SK-N-SH treated with all-trans-retinoic acid at 6 μM for 48 hours (cell line): ENCODE data around the gene PROM2.
"Not testable (repeated sequence)": the region's sequence is repeated elsewhere in the genome, so short reads cannot be mapped to it uniquely, and the experiment has no call there.

Experiments used
- ATAC-seq: fragments of 200-7000 bp; cut with Tn5 transposase; 3 replicates; pipeline ENCODE4 v1.9.1; 2020; ENCODE audit warnings: mild to moderate bottlenecking, moderate library complexity
- ARNTL ChIP-seq: fragments of 450-650 bp; formaldehyde crosslinking; IDR thresholded peaks from 2 replicates; pipeline ENCODE4 v1.5.0; 2020; ENCODE audit warnings: low read depth, mild to moderate bottlenecking, moderate library complexity, borderline replicate concordance
- BACH2 ChIP-seq: fragments of 250-450 bp; sonication (Bioruptor Pico); IDR thresholded peaks from 2 replicates; pipeline ENCODE4 v1.9.0; 2021; ENCODE audit warnings: mild to moderate bottlenecking, borderline replicate concordance
- CSDC2 ChIP-seq: fragments of 250-450 bp; sonication (Bioruptor Pico); IDR thresholded peaks from 2 replicates; pipeline ENCODE4 v1.5.0; 2020; ENCODE audit warnings: mild to moderate bottlenecking, moderate library complexity
- GLIS3 ChIP-seq: fragments of 250-450 bp; sonication (Bioruptor Pico); IDR thresholded peaks from 2 replicates; pipeline ENCODE4 v1.5.0; 2020; ENCODE audit warnings: mild to moderate bottlenecking, moderate library complexity
- ISL1 ChIP-seq: fragments of 250-450 bp; sonication (Bioruptor Pico); IDR thresholded peaks from 2 replicates; pipeline ENCODE4 v2.1.2; 2022; ENCODE audit warnings: mild to moderate bottlenecking, moderate library complexity
- OSR1 ChIP-seq: fragments of 250-450 bp; sonication (Bioruptor Pico); IDR thresholded peaks from 2 replicates; pipeline ENCODE4 v1.8.0; 2022; ENCODE audit warnings: moderate library complexity, mild to moderate bottlenecking, inconsistent platforms
- PPARA ChIP-seq: fragments of 250-450 bp; sonication (Bioruptor Pico); IDR thresholded peaks from 2 replicates; pipeline ENCODE4 v1.5.0; 2020; ENCODE audit warnings: mild to moderate bottlenecking, borderline replicate concordance
- RARB ChIP-seq: fragments of 250-450 bp; sonication (Bioruptor Pico); IDR thresholded peaks from 2 replicates; pipeline ENCODE4 v1.8.0; 2021; ENCODE audit warnings: mild to moderate bottlenecking, moderate library complexity
- TCF4 ChIP-seq: fragments of 250-450 bp; sonication (Bioruptor Pico); IDR thresholded peaks from 2 replicates; pipeline ENCODE4 v1.8.0; 2021; ENCODE audit warnings: mild to moderate bottlenecking, moderate library complexity, borderline replicate concordance
- ZC3H10 ChIP-seq: fragments of 250-450 bp; sonication (Bioruptor Pico); IDR thresholded peaks from 2 replicates; pipeline ENCODE4 v1.5.1; 2021; ENCODE audit warnings: mild to moderate bottlenecking, moderate library complexity
- ZFP30 ChIP-seq: fragments of 450-650 bp; formaldehyde crosslinking; IDR thresholded peaks from 2 replicates; pipeline ENCODE4 v1.5.0; 2022; ENCODE audit warnings: mild to moderate bottlenecking, moderate library complexity
- ZNF70 ChIP-seq: fragments of 450-650 bp; formaldehyde crosslinking; IDR thresholded peaks from 2 replicates; pipeline ENCODE4 v1.5.0; 2020; ENCODE audit warnings: mild to moderate bottlenecking, moderate library complexity
- ZNF8 ChIP-seq: fragments of 450-650 bp; formaldehyde crosslinking; IDR thresholded peaks from 2 replicates; pipeline ENCODE4 v1.5.0; 2020; ENCODE audit warnings: mild to moderate bottlenecking, moderate library complexity
- TF ChIP-seq, protein P1 (sequence below): fragments of 250-450 bp; sonication (Bioruptor Pico); IDR thresholded peaks from 2 replicates; pipeline ENCODE4 v1.5.0; 2020; ENCODE audit warnings: mild to moderate bottlenecking, moderate library complexity
- TF ChIP-seq, protein P2 (sequence below): fragments of 250-450 bp; sonication (Bioruptor Pico); IDR thresholded peaks from 2 replicates; pipeline ENCODE4 v1.8.0; 2021; ENCODE audit warnings: low read depth, mild to moderate bottlenecking, moderate library complexity, borderline replicate concordance
- TF ChIP-seq, protein P3 (sequence below): fragments of 250-450 bp; sonication (Bioruptor Pico); IDR thresholded peaks from 2 replicates; pipeline ENCODE4 v1.8.0; 2020; ENCODE audit warnings: mild to moderate bottlenecking, moderate library complexity, borderline replicate concordance
- TF ChIP-seq, protein P4 (sequence below): fragments of 250-450 bp; sonication (Bioruptor Pico); IDR thresholded peaks from 2 replicates; pipeline ENCODE4 v1.5.1; 2021; ENCODE audit warnings: mild to moderate bottlenecking, moderate library complexity

PROM2 gene

DNA sequence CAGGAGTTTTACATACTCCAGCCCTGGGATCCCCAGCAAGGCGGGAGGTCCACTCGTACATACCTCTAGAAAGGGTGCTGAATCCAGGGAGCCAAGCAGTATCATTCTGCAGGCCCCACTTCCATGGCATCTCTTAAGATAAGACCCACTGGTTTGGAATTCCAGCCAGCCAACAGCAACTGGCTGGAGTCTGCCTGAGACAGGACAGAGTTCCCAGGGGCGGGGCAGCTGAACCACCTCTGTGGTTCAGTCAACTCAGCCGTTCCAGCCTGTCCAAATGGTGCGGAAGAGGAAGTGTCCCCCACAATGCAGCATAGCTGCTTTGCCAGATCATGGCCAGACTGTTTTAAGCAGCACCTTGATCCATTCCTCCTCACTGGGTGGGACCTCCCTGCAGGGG lies 33.7 kb upstream of the PROM2 start:
- TF ChIP-seq ZFP30 (CRISPR knock-in tag) (no peak), ZC3H10 (CRISPR knock-in tag) (no peak), ISL1 (CRISPR knock-in tag) (no peak), ZNF8 (CRISPR knock-in tag) (no peak), PPARA (no peak), RARB (no peak)
- TF ChIP-seq, protein P1, sequence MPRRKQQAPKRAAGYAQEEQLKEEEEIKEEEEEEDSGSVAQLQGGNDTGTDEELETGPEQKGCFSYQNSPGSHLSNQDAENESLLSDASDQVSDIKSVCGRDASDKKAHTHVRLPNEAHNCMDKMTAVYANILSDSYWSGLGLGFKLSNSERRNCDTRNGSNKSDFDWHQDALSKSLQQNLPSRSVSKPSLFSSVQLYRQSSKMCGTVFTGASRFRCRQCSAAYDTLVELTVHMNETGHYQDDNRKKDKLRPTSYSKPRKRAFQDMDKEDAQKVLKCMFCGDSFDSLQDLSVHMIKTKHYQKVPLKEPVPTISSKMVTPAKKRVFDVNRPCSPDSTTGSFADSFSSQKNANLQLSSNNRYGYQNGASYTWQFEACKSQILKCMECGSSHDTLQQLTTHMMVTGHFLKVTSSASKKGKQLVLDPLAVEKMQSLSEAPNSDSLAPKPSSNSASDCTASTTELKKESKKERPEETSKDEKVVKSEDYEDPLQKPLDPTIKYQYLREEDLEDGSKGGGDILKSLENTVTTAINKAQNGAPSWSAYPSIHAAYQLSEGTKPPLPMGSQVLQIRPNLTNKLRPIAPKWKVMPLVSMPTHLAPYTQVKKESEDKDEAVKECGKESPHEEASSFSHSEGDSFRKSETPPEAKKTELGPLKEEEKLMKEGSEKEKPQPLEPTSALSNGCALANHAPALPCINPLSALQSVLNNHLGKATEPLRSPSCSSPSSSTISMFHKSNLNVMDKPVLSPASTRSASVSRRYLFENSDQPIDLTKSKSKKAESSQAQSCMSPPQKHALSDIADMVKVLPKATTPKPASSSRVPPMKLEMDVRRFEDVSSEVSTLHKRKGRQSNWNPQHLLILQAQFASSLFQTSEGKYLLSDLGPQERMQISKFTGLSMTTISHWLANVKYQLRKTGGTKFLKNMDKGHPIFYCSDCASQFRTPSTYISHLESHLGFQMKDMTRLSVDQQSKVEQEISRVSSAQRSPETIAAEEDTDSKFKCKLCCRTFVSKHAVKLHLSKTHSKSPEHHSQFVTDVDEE (CRISPR knock-in tag), result no peak
- TF ChIP-seq, protein P2, sequence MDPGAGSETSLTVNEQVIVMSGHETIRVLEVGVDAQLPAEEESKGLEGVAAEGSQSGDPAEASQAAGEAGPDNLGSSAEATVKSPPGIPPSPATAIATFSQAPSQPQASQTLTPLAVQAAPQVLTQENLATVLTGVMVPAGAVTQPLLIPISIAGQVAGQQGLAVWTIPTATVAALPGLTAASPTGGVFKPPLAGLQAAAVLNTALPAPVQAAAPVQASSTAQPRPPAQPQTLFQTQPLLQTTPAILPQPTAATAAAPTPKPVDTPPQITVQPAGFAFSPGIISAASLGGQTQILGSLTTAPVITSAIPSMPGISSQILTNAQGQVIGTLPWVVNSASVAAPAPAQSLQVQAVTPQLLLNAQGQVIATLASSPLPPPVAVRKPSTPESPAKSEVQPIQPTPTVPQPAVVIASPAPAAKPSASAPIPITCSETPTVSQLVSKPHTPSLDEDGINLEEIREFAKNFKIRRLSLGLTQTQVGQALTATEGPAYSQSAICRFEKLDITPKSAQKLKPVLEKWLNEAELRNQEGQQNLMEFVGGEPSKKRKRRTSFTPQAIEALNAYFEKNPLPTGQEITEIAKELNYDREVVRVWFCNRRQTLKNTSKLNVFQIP (CRISPR knock-in tag), result no peak
- TF ChIP-seq, protein P3, sequence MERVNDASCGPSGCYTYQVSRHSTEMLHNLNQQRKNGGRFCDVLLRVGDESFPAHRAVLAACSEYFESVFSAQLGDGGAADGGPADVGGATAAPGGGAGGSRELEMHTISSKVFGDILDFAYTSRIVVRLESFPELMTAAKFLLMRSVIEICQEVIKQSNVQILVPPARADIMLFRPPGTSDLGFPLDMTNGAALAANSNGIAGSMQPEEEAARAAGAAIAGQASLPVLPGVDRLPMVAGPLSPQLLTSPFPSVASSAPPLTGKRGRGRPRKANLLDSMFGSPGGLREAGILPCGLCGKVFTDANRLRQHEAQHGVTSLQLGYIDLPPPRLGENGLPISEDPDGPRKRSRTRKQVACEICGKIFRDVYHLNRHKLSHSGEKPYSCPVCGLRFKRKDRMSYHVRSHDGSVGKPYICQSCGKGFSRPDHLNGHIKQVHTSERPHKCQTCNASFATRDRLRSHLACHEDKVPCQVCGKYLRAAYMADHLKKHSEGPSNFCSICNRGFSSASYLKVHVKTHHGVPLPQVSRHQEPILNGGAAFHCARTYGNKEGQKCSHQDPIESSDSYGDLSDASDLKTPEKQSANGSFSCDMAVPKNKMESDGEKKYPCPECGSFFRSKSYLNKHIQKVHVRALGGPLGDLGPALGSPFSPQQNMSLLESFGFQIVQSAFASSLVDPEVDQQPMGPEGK, result no peak
- no peak for ATAC-seq

DNA sequence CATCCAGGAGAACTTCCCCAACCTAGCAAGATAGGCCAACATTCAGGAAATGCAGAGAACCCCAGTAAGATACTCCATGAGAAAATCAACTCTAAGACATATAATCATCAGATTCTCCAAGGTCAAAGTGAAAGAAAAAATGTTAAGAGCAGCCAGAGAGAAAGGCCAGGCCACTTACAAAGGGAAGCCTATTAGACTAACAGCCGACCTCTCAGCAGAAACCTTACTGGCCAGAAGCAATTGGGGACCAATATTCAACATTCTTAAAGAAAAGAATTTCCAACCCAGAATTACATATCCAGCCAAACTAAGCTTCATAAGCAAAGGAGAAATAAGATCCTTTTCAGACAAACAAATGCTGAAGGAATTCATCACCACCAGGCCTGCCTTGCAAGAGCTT lies 32.2 kb upstream of the PROM2 start:
- not testable (repeated sequence) for ATAC-seq

DNA sequence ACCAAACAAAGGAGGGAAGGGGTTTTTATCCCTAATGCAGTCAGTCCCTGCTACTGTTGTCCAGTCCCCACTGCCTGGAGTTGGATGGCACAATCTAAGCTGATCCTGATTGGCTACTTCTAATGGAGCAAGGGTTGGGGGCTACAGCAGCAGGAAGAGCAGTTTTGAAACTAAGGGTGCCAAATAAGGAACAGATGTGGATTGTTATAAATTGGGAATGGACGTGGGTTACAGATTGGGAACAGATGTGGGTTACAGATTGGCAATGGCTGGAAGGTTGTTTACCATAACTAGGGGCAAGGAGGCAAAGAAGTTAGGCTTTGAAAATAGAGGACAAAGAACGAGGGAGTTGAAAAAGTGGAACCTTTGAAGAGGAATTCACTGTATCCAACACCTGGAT lies 16.0 kb upstream of the PROM2 start:
- no peak for ATAC-seq
- TF ChIP-seq, protein P4, sequence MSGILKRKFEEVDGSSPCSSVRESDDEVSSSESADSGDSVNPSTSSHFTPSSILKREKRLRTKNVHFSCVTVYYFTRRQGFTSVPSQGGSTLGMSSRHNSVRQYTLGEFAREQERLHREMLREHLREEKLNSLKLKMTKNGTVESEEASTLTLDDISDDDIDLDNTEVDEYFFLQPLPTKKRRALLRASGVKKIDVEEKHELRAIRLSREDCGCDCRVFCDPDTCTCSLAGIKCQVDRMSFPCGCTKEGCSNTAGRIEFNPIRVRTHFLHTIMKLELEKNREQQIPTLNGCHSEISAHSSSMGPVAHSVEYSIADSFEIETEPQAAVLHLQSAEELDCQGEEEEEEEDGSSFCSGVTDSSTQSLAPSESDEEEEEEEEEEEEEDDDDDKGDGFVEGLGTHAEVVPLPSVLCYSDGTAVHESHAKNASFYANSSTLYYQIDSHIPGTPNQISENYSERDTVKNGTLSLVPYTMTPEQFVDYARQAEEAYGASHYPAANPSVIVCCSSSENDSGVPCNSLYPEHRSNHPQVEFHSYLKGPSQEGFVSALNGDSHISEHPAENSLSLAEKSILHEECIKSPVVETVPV (CRISPR knock-in tag), result no peak
- TF ChIP-seq GLIS3 (CRISPR knock-in tag) (no peak), OSR1 (no peak), ISL1 (CRISPR knock-in tag) (no peak), TCF4 (CRISPR knock-in tag) (no peak), BACH2 (CRISPR knock-in tag) (no peak), RARB (no peak), ZNF70 (CRISPR knock-in tag) (no peak)
- TF ChIP-seq, protein P3, result no peak
- TF ChIP-seq, all 23 proteins: peak for 0

DNA sequence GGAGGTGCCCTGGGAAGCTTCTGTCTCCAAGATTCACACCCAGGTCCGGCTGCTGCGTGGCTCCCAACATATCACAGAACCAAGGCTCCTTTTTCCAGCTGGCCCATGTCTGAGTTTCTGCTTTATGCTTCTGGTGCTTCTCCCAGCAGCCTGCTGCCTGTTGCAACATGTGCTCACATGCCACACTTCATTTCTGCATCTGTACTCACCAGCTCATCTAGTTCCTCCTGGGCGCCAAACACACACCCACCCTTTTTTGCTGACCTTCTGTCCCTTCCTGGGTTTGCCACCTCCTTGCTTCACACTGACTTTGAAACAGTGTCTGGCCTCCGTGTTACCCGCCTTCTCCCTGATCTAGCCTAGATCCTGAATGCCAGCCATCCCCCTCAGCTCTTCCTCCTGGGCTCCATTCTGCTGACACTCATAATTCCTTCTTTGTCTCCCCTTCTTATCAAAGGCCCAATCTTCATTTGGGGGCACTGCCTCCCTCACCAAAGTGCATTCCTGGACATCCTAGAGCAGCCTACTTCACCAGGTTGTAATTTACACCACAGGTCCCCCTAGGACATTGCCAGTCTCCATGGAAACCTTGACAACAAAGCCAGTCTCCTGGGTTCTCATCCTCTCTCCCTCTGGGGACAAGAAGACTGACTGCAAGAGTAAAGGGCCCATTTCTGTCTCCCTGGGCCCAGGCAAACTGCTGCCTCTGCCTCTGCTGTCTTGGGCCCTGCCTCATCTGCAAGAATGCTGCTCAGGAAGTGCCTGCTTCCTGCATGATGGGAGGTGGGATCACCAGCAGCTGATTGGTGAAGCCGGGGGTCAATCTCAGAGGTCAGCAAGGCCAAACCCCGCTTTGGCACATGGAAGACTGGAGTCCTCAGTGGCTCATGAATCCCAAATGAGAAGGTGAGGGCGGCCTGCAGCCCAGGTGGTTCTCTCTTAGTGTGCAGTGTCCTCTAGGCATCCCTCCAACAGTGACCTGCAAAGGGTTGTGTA lies 13.9 kb upstream of the PROM2 start:
- TF ChIP-seq ZNF8 (CRISPR knock-in tag) (no peak), ARNTL (no peak), BACH2 (CRISPR knock-in tag) (no peak), CSDC2 (CRISPR knock-in tag) (no peak)
- TF ChIP-seq, protein P3, result no peak
- TF ChIP-seq, protein P1 (CRISPR knock-in tag), result no peak
- no peak for ATAC-seq
